ENCODE measurements around the gene VSX1.

The VSX1 gene

GRCh38 chr20:25038591-25039015 lies 43.3 kb downstream of the VSX1 start:
- DNase-seq: no peak

GRCh38 chr20:25038103-25038410 lies 43.9 kb downstream of the VSX1 start:
- no peak for DNase-seq

DNA sequence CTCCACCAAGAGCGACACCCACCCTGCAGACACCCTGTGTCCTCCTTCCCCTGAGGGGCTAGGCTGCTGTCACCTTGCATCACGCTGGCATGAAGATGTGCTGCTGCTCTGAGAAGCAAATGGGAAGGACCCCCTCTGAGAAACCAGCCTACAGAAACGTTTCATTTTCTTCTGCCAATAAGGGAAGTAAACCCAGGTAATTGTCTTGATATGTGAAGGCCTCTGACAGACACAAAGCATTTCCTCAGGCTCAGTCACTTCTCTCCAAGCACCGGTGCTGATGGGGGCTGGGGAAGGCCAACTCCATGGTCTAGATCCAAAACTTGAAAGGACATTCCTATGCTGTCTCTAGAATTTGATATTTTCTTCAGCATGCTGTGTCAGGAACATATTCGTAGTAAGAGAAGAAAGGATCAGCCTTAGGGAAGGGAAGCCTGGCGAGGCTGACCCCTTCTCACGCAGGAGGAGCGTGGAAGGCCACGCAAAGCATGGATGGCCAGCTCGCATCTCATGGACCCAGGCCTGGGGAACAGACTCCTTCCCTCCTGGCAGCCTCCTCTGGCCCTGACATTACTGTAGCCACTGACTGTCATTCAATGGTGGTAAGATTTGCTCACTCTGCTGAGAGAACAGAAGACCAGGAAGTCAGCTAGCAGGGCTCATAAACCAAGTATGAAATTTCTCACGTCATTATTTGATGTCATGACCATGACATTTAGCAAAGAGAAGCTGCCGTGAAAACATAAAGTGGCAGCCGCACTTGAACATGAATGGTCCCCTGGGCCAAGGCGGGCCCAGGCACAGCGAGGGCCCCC lies 44.4 kb downstream of the VSX1 start:
- no peak for DNase-seq

DNA sequence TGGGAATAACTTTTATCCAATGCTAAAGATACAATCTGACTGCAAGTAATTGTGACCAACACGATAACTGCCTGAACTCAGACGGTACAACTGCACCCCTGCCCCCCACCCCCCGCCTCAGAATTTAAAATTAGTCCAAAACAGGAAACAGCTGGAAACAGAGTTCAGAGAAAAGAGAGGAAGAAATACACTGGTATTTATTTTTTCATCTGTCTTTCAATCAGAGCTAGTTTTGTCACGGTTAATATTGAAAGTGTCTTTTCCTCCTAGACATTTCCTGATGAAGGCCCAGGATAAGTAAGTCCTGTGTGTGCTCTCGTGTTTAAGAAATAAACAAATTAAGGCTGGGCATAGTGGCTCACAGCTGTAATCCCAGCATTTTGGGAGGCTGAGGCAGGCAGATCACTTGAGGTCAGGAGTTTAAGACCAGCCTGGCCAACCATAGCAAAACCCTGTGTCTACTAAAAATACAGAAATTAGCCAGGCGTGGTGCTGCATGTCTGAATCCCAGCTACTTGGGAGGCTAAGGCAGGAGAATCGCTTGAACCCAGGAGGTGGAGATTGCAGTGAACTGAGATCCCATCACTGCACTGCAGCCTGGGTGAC lies 45.5 kb downstream of the VSX1 start:
- DNase-seq: no peak

- DNase-seq: no peak
Measured at GRCh38 chr20:25035921-25036320, 46.0 kb downstream of the VSX1 start.

DNA sequence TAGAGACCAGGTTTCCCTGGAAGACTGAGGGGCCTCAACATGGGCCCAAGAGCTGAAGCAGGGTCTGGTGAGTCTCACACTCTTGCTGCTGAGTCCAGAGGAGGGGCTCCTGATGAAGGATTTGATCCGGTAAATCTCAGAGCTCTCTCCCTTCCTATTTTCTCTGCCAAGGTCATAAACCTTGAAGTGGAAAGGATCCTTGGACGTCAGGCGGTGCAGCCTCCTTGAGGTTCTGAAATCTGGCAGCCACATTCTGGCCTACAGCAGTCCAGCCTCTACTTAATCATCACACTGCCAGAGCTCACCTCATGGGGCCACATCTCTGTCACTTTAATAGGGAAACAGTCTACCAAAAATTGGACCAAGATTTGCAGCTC lies 48.0 kb downstream of the VSX1 start:
- DNase-seq: no peak

GRCh38 chr20:25033265-25033923 lies 48.5 kb downstream of the VSX1 start:
- no peak for DNase-seq

DNA sequence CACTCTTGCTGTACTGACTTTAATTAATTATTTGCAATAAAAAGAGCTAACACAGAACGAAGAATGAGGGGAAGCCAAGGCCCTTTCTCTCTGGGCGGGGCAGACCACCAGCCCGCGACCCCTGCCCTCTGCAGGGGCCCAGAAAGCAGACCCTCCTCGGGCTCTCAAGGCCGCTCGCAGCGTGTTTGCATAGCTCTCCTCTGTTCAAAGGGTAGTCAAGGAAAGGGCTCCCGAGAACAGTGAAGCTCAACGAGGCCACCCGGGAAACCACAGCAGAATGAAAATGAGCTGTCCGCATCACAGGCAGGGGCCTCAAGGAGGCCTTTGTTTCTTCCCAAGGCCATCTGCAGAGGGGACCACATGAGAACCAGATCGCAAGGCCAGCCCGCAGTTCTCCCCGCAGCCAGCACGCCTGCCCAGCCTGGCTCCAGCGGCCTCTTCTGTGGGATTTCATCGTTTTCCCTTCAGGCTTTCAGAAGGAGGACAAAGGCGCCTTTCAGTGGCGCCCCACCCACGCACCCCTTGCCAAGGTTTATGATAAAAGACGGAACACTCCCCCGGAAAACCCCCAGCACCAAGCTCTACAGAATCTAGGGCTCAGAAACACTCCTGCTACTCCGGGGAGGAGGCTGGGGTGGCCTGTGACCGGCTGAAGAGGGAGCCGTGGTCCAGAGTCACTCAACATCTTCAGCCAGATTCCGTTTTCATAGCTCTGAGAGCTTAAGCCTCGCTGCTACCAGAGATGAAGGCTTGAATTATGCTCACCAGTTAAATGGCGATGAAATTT lies 49.3 kb downstream of the VSX1 start:
- DNase-seq: no peak

DNA sequence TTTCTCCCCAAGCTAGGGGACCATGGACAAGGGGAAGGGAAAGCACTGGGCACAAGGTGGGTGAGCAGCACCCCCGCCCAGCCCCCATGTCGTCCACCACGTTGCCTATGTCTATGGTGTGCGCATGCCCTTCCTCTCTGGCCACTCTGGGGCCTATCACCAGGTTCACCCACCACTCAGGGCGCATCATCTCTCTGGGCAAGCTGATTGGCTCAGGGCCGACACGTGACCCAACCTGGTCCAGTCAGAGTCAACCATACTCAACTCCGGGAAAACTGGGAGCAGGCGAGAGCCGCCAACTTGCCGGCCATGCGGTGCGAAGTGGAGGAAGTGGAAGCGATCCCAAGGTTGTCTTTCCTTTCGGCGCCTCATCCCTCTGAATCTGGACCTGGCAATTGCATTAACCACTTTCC lies 49.9 kb downstream of the VSX1 start:
- DNase-seq: no peak

DNA sequence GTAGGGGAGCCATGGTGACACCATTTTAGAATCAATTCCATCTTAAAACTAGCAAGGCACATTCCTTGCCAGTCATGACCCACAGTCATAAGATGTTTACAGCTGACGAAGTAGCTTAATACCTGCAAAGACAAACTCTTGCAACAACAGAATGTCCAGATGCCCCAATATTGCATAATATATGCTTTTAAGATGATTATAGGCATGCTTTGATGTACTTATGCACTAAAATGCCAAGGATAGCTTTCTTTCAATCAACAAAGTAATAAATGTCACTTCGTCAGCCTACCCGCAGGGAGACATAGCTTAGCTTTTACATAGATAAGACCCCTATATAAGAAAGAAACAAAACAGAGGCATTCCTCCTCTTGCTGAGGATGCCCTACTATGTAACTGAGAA lies 50.7 kb downstream of the VSX1 start:
- DNase-seq: no peak

DNA sequence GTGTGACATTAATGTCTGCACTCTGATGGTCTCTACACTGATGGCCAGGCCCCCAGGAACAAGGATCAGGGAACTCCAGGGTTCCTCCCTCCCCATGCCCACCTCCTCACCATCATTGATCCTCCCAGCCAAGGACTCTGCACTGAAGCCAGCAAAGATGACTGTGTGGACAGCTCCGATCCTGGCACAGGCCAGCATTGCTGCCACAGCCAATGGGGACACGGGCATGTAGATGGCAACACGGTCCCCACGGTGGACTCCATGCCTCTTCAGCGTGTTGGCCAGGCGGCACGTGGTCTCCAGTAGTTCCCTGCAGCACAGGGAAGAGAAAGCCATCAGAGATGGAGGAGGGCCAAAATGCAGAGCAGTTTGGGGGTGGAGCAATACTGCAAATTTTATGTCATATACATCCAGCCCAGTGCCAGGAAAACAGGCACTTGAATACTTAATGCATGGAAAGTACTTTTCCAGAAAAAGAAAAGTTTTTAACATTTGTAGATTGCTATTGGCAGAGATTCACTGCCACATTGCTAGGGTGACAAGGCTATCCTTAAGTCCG lies 51.2 kb downstream of the VSX1 start:
- no peak for DNase-seq

GRCh38 chr20:25030007-25030648 lies 51.8 kb downstream of the VSX1 start:
- no peak for DNase-seq

GRCh38 chr20:25025986-25026605 lies 55.8 kb downstream of the VSX1 start:
- DNase-seq: no peak
